ENCODE results near the gene CRACR2A. TPM values are rescaled to one million over a fixed set of nuclear protein-coding genes. Genes with fewer than 3 reads are reported as not detected.

CRACR2A gene
- total RNA-seq, 1 donor from 2014 or later = 6.2 TPM

- TF ChIP-seq CTCF (IDR thresholded peaks at IDR 0.05; ENCODE audit: insufficient read depth, low read length, poor library complexity, severe bottlenecking) = no peak
- Histone ChIP-seq H3K4me3 (ENCODE audit: low read depth, low read length) (no peak overlapping the region), H3K27me3 (ENCODE audit: control insufficient read depth, insufficient read depth, low read length) (no peaks in the 10 kb centered on the region), H3K36me3 (ENCODE audit: control insufficient read depth, insufficient read depth, low read length) (no peaks in the 10 kb centered on the region)
- no peak for DNase-seq (ENCODE audit: low read depth)
Observed at GRCh38 chr12:3750616-3751015, 2.3 kb downstream of the CRACR2A start.

DNA sequence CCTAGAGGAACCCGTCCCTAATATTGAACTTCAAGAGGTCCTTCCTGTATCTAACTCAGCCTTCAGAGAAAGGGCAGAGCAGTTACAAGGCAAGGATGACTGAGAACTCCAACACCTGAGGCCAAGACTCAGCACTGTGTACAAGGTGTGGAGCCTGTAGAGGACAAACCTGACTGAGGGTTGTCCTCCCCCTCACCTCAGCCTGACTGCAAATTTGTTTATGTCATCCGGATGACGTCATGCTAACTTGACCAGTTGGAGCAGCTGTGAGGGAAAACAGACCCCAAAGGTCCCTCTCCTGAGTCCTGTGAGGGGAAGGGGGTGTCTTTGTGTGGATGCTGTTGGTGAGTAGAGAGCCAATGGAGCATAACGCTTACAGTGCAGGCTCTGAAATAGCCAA is 4.3 kb downstream of the CRACR2A start:
- no peak for TF ChIP-seq CTCF (IDR thresholded peaks at IDR 0.05; ENCODE audit: insufficient read depth, low read length, poor library complexity, severe bottlenecking)
- no peak for DNase-seq (ENCODE audit: low read depth)
- H3K4me3 ChIP-seq (ENCODE audit: low read depth, low read length) = no peak overlapping the region

DNA sequence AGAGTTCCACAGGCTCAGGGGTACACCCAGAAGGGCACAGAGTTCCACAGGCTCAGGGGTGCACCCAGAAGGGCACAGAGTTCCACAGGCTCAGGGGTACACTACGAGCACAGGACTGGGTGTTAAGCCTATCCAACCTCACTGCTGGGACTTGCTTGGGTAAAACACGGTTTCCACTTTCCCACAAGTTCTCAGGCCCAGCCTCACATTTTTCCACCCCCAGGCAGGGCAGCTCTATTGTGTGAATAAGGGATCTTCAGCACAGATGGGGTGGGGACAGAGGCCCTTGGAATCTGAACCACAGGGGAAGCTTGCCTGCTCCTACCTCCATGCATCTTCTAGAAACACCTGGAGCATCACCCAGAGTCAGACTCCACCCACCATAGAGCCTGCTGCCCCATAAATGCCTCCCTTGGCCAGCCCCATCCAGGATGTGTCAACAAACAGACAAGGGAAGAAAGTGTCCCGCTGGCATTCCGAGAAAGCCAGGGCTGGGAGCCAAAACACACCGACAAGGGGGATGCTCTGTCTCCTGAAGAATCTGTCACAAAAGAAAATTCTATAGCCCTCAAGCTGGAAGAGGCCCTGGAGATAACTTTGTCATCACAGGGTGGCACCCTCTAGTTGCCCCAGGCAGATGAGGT is 4.8 kb downstream of the CRACR2A start:
- Histone ChIP-seq H3K4me3 (ENCODE audit: low read depth, low read length) (no peak overlapping the region), H3K27me3 (ENCODE audit: control insufficient read depth, insufficient read depth, low read length) (no peaks in the 10 kb centered on the region), H3K36me3 (ENCODE audit: control insufficient read depth, insufficient read depth, low read length) (no peaks in the 10 kb centered on the region)
- no peak for DNase-seq (ENCODE audit: low read depth)
- no peak for TF ChIP-seq CTCF (IDR thresholded peaks at IDR 0.05; ENCODE audit: insufficient read depth, low read length, poor library complexity, severe bottlenecking)

More for the DNA sequence above, 4.3 kb downstream of the CRACR2A start:
- H3K36me3 ChIP-seq (ENCODE audit: control insufficient read depth, insufficient read depth, low read length) = no peaks in the 10 kb centered on the region
- H3K27me3 ChIP-seq (ENCODE audit: control insufficient read depth, insufficient read depth, low read length) = no peaks in the 10 kb centered on the region

DNA sequence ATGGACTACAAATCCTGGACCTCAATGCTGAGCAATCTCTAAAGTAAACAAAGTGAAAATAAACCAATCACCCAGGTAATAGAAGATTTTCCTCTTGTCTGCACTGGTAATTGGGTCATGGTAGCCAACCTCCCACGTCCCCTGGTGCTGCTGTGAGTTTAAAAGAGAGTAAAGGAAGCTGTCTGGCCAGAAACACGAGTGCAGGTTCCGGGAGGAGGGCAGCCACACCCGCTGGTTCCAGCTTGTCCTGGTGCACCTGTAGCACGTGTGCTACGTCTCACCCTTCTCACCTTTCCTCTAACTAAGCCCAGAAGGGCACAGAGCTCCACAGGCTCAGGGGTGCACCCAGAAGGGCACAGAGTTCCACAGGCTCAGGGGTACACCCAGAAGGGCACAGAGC is 5.4 kb downstream of the CRACR2A start:
- Histone ChIP-seq H3K4me3 (ENCODE audit: low read depth, low read length) (no peak overlapping the region), H3K27me3 (ENCODE audit: control insufficient read depth, insufficient read depth, low read length) (no peaks in the 10 kb centered on the region), H3K36me3 (ENCODE audit: control insufficient read depth, insufficient read depth, low read length) (no peaks in the 10 kb centered on the region)
- TF ChIP-seq CTCF (IDR thresholded peaks at IDR 0.05; ENCODE audit: insufficient read depth, low read length, poor library complexity, severe bottlenecking) = no peak
- no peak for DNase-seq (ENCODE audit: low read depth)

- TF ChIP-seq CTCF (IDR thresholded peaks at IDR 0.05; ENCODE audit: insufficient read depth, low read length, poor library complexity, severe bottlenecking) = no peak
- Histone ChIP-seq H3K36me3 (ENCODE audit: control insufficient read depth, insufficient read depth, low read length) (no peaks in the 10 kb centered on the region), H3K4me3 (ENCODE audit: low read depth, low read length) (no peak overlapping the region), H3K27me3 (ENCODE audit: control insufficient read depth, insufficient read depth, low read length) (no peaks in the 10 kb centered on the region)
- DNase-seq (ENCODE audit: low read depth) = no peak
Observed at GRCh38 chr12:3746758-3747157, 6.2 kb downstream of the CRACR2A start.

- no peak for DNase-seq (ENCODE audit: low read depth)
- no peaks in the 10 kb centered on the region for H3K36me3 ChIP-seq (ENCODE audit: control insufficient read depth, insufficient read depth, low read length)
Observed at GRCh38 chr12:3745152-3745551, 7.8 kb downstream of the CRACR2A start.

More at GRCh38 chr12:3745152-3745551, 7.8 kb downstream of the CRACR2A start:
- H3K27me3 ChIP-seq (ENCODE audit: control insufficient read depth, insufficient read depth, low read length) = no peaks in the 10 kb centered on the region
- H3K4me3 ChIP-seq (ENCODE audit: low read depth, low read length) = no peak overlapping the region
- TF ChIP-seq CTCF (IDR thresholded peaks at IDR 0.05; ENCODE audit: insufficient read depth, low read length, poor library complexity, severe bottlenecking) = no peak
